DMS114 treated with DMSO at 0.1 percent for 48 hours (cell line): ENCODE measurements around the gene RP2.

Experiments used
- DNase-seq: peaks from one replicate; lab custom pipeline; 2025; ENCODE audit not compliant: unreplicated experiment; lab: John Stamatoyannopoulos, UW

RP2 gene

GRCh38 chrX:46917622-46918021 is 80.8 kb downstream of the RP2 start:
- no peak for DNase-seq

DNA sequence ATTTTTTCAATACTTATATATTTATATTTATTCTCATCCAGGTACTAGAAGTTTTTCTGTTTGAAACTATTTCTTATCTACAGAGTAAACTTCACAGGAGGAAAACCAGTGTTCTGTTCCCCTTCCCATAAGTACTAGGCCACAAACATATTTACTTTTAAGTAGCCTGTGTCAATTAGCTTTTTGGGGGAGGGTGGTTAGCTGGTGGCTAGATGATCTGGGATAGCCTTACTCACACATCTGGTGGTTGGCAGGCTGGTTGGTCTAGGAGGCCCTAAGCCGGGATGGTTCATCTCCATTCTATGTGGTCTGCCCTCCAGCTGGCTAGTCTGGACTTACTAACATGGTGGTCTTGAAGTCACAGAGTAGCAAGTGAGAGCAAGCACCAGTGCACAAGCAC is 81.6 kb downstream of the RP2 start:
- DNase-seq = no peak

- no peak for DNase-seq
Measured at GRCh38 chrX:46920235-46920634, 83.4 kb downstream of the RP2 start.

DNA sequence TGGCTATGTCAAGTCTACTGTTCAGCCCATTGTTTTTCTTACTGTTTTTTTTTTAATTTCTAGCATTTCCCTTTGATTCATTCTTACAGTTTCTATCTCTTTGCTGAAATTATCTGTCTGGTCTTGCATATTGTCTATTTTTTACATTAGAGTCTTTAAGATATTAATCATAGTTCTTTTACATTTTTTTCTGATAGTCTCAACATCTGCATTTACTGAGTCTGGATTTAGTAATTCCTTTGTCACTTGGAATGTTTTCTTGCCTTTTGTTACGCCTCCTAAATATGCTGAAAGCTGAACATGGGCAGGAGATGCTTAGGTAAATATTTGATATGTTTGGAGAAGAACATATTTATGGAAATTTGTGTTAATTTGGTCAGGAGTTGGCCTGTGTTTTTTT is 85.8 kb downstream of the RP2 start:
- DNase-seq = no peak

- DNase-seq = no peak
Measured at GRCh38 chrX:46927718-46928117, 90.9 kb downstream of the RP2 start.

DNA sequence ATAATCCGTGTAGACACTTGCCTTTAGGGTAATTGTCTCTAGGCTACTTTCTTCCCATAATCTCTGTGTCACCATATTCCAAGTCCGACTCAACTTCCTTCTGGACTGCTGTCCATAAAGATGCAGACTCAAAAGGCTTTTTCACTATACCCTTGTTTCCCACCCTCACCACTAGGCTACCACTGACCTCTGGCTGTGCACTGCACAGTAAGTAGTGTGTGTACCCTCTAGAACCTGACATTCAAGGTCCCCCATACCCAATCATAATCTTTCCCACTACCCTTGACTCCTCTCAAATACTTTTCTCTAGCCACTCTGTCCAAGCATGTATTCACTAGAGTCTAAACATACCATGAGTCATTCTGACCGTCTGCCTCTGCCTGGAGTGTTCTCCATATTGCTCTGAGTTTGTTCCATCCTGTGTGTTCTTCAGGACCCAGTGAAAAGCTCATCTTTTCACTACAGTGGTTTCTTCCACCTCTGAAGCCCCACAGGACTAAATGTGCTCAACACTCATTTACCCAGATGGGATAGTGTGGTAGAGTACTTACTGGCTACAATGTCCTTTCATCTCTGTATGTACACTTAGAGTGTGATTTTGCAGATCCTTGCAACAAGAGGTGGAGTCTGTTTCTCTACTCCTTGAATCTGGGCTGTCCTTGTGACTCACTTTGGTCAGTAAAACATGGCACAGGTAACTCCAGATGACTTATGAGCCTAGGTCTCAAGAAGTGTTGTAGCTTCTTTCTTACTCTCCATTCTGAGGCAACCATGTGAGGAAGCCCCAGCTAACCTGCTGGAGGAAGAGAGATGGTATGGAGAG is 92.8 kb downstream of the RP2 start:
- no peak for DNase-seq
